KMS-11 (cell line): Measurements from ENCODE around the gene PDGFA.

Experiments
- H2AFZ ChIP-seq: fragments of 200-600 bp; sonication (generic); 2 replicates; pipeline ENCODE4 v1.6.1; 2016; ENCODE audit warnings: antibody characterized with exemption, mixed run types, low read depth
- H3K27ac ChIP-seq: fragments of 200-600 bp; sonication (generic); 2 replicates; pipeline ENCODE4 v1.6.1; 2016; ENCODE audit warnings: mild to moderate bottlenecking, mixed run types
- H3K27me3 ChIP-seq: fragments of 200-600 bp; sonication (generic); 2 replicates; pipeline ENCODE4 v1.6.1; 2017; ENCODE audit warnings: mild to moderate bottlenecking, low read depth, mixed run types, moderate library complexity; ENCODE audit not compliant: insufficient read depth
- H3K36me3 ChIP-seq: fragments of 200-600 bp; sonication (generic); 2 replicates; pipeline ENCODE4 v1.6.1; 2017; ENCODE audit warnings: mild to moderate bottlenecking, mixed run types; ENCODE audit not compliant: insufficient read depth
- H3K4me1 ChIP-seq: fragments of 200-600 bp; sonication (generic); 2 replicates; pipeline ENCODE4 v1.6.1; 2016; ENCODE audit warnings: mild to moderate bottlenecking, low read depth, mixed run types; ENCODE audit not compliant: poor library complexity, severe bottlenecking
- H3K4me2 ChIP-seq: fragments of 200-600 bp; sonication (generic); 2 replicates; pipeline ENCODE4 v1.7.0; 2016; ENCODE audit warnings: mild to moderate bottlenecking, mixed run types
- H3K4me3 ChIP-seq: fragments of 200-600 bp; sonication (generic); IDR thresholded peaks from 2 replicates; pipeline ENCODE4 v1.6.1; 2017; ENCODE audit warnings: low read depth, low read length, mixed read lengths; ENCODE audit not compliant: insufficient read depth
- H3K79me2 ChIP-seq: fragments of 200-600 bp; sonication (generic); 2 replicates; pipeline ENCODE4 v1.6.1; 2016; ENCODE audit warnings: low read depth, mixed run types; ENCODE audit not compliant: insufficient read depth
- H3K9ac ChIP-seq: fragments of 200-600 bp; sonication (generic); 2 replicates; pipeline ENCODE4 v1.6.1; 2016; ENCODE audit warnings: mild to moderate bottlenecking, mixed run types
- H4K20me1 ChIP-seq: fragments of 200-600 bp; sonication (generic); 2 replicates; pipeline ENCODE4 v1.6.1; 2016; ENCODE audit warnings: mild to moderate bottlenecking, mixed run types; ENCODE audit not compliant: insufficient read depth
- CTCF ChIP-seq: fragments of 200-600 bp; sonication (generic); conservative IDR thresholded peaks from 2 replicates; pipeline ENCODE4 v1.6.1; 2017; ENCODE audit warnings: low read depth, mild to moderate bottlenecking, antibody characterized with exemption, low read length, moderate library complexity, mixed read lengths

Gene PDGFA

GRCh38 chr7:507623-508300 is 11.9 kb downstream of the PDGFA start:
- H2AFZ ChIP-seq: no peak overlapping the region
- H3K36me3 ChIP-seq: no peaks in the 10 kb centered on the region
- H3K4me3 ChIP-seq: no peak overlapping the region
- H3K27me3 ChIP-seq: peaks cover 53% of the 10 kb centered on the region; the same call in 1 of the 2 replicates
- H3K4me2 ChIP-seq: no peak overlapping the region
- no peak for TF ChIP-seq CTCF
- no peaks in the 10 kb centered on the region for H4K20me1 ChIP-seq
- H3K4me1 ChIP-seq: no peaks in the 10 kb centered on the region
- no peak overlapping the region for H3K9ac ChIP-seq
- no peak overlapping the region for H3K27ac ChIP-seq
- no peaks in the 10 kb centered on the region for H3K79me2 ChIP-seq

- H3K4me1 ChIP-seq: no peaks in the 10 kb centered on the region
- no peak for TF ChIP-seq CTCF
- no peak overlapping the region for H3K4me3 ChIP-seq
- no peak overlapping the region for H3K27ac ChIP-seq
- no peak overlapping the region for H2AFZ ChIP-seq
- H3K9ac ChIP-seq: no peak overlapping the region
- no peak overlapping the region for H3K4me2 ChIP-seq
- no peaks in the 10 kb centered on the region for H3K79me2 ChIP-seq
- H3K27me3 ChIP-seq: peaks cover 46% of the 10 kb centered on the region; the same call in 1 of the 2 replicates
- no peaks in the 10 kb centered on the region for H3K36me3 ChIP-seq
- no peaks in the 10 kb centered on the region for H4K20me1 ChIP-seq
Measured at GRCh38 chr7:506921-507622, 12.6 kb downstream of the PDGFA start.

GRCh38 chr7:506391-506831 is 13.2 kb downstream of the PDGFA start:
- Histone ChIP-seq H3K4me3 (no peak overlapping the region), H3K27me3 (peaks cover 46% of the 10 kb centered on the region; the same call in 1 of the 2 replicates), H3K4me2 (no peak overlapping the region), H3K27ac (no peak overlapping the region), H3K79me2 (no peaks in the 10 kb centered on the region), H2AFZ (no peak overlapping the region), H3K9ac (no peak overlapping the region), H4K20me1 (no peaks in the 10 kb centered on the region), H3K4me1 (no peaks in the 10 kb centered on the region), H3K36me3 (no peaks in the 10 kb centered on the region)
- no peak for TF ChIP-seq CTCF

GRCh38 chr7:505171-505570 is 14.5 kb downstream of the PDGFA start:
- TF ChIP-seq CTCF: no peak
- H3K27me3 ChIP-seq: peaks cover 53% of the 10 kb centered on the region

More at GRCh38 chr7:505171-505570, 14.5 kb downstream of the PDGFA start:
- Histone ChIP-seq H4K20me1 (no peaks in the 10 kb centered on the region), H3K4me1 (no peaks in the 10 kb centered on the region), H3K4me2 (no peak overlapping the region), H2AFZ (no peak overlapping the region), H3K9ac (no peak overlapping the region), H3K27ac (no peak overlapping the region), H3K4me3 (no peak overlapping the region), H3K36me3 (no peaks in the 10 kb centered on the region), H3K79me2 (no peaks in the 10 kb centered on the region)
